HG03354 (cell line): ENCODE results near the gene SERTAD1.

Source experiments
- ATAC-seq: cut with Tn5 transposase; IDR thresholded peaks from one replicate; pipeline ENCODE4 v1.9.1; 2021; ENCODE audit warnings: mild to moderate bottlenecking; ENCODE audit not compliant: unreplicated experiment, poor library complexity, severe bottlenecking

The SERTAD1 gene

DNA sequence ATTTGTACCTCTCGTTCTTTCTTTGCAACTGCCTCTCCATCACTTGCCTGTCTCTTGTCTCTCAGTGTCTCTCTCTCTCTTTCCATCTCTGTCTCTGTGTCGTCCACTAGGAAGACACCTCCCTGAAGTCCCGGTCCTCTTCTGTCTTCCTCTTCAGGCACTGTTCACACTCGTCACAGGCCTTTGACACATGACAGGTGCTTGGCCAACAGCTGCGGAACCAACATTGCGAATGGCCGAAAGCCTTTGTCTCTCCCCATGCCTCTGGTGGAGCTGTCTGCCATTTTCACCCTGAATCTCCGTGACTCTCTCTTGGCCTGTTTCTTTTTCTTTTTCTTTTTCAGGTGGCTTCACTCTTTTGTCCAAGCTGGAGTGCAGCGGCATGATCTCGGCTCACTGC lies 38.6 kb downstream of the SERTAD1 start:
- no peak for ATAC-seq

DNA sequence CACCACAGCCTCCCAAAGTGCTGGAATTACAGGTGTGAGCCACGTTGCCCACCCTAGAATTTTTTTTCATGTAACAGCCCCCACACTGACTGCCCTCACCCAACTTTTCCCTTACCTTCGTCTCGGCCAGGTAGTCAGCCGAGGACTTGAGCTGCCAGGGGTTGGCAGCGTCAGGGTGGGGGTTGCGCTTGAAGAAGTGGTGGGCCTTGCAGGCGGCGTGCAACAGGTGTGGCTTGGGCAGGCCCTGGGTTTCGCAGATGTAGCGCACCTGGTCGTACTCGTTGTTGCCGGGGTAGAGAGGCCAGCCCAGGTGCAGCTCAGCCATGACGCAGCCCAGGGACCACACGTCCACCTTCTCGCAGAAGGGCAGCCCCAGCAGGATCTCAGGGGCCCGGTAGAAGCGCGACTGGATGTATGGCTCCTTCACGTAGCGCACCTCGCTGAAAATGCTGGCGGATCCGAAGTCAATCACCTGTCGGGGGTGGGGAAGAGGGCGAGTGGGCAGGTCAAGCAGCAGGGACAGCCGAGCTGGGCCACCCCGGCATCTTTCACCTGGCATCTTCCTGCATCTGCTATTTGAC lies 42.0 kb downstream of the SERTAD1 start:
- ATAC-seq: no peak

DNA sequence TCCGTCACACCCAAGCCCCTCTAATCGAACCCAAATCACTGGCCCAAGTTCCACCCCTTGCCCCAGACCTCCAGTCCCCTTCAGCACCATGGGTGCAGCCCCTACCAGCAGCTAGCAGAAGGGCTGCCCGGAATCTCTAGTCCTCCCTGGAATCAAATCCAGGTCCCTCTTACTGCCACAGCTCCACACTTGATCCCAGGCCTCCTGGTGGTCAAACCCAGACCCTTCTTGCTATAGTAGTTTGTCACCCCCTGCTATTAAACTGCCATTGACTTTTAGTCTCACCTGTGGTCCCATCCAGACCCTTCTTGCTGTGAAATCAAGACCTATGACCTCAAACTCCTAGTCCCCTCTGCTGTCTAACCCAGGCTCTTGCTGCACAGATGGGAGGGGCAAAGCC lies 44.5 kb downstream of the SERTAD1 start:
- ATAC-seq: no peak

DNA sequence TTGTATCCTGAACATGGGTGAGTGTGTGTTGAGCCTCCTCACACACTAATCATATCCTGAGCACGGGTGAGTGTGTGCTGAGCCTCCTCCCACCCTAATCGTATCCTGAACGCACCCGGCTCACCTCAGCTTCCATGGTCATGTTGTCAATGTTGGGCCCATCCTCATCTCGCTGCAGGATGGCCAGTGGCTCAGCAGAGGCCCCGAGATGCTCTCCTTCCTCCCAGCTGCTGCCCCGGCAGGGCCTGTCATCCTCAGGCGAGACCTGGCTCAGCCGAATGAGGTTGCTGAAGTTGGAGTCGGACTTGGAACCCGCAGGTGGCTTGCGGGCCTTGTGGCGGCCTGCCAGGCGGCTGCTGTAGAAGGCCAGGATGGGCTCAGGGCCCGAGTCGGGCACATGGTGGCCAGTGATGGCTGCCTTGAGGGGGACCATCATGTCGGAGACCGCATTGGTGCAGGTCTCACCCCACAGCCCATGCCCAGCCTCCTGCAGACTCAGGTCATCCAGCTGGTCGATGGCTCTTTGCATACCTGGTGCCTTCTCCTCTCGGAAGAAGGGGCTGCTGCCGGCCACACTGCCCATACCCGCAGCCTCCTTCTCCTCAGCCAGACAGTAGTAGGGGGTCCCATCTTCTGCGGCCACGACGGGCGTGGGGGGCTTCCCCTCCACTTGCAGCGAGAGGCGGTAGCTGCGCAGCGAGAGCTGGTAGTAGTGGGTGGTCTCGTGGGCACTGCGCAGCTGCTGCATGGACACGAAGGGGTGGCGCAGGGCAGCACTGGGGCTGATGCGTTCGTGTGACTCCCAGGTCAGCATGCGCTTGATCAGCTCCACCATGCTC lies 45.4 kb downstream of the SERTAD1 start:
- no peak for ATAC-seq

DNA sequence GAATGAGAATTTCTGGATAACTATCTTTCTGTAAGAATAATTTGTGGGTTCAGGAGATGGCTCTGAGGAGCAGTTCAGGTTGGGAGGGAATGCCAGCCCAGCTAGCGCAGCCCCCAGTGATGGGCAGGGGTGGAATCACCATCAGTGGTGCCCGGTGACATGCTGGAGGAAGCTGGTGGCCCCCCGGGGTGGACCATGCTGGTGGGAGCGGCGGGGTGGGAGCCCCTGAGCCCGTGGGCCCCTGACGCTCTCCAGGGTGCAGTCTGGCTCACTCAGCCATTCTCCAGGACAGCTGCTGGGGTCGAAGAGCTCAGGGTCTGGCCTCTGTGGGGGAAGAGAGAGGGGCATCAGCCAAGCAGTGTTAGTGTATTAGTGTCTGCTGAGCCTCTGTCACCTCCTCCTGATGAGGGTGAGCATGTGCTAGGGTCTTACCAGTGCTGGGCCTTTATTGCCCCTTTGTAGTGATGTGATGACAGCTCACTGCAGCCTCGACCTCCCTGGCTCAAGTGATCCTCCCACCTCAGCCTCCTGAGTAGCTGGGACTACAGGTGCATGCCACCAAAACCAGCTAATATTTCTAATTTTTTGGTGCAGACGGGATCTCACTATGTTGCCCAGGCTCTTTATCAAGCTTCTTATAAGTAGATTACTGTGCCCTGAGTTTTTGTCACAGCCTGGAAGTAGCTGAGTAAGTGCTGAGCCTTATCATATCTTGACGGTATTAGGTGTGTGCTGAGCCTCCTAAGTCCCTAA lies 46.2 kb downstream of the SERTAD1 start:
- ATAC-seq: no peak

DNA sequence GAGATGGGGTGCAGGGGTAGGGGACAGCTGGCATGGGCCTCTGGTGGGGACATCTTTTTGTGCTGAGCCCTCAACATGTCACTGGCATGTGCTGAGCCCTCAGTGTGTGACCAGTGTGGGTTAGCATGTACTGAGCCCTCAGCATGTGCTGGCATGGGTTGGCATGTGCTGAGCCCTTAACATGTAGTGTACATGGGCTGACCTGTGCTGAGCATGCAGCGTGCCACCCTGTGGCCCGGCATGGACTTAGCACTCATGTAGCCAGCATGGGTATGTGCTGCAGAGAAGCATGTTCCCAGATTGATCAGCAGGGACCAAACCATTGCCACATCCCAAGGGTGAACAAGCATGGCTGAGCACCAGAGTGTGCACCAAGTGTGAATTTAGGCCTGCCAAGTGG lies 47.3 kb downstream of the SERTAD1 start:
- no peak for ATAC-seq

DNA sequence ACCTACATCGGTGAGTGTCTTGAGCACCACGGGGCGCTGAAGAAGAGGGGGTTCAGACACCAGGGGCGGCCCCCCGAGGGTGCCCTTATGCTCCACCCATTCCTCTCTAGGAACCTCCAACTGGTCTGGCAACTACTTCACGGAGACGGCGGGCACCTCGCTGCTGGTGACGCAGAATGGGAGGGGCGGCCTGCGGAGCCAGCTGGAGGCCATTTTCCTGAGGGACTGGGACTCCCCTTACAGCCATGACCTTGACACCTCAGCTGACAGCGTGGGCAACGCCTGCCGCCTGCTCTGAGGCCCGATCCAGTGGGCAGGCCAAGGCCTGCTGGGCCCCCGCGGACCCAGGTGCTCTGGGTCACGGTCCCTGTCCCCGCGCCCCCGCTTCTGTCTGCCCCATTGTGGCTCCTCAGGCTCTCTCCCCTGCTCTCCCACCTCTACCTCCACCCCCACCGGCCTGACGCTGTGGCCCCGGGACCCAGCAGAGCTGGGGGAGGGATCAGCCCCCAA lies 47.9 kb downstream of the SERTAD1 start:
- ATAC-seq: no peak

DNA sequence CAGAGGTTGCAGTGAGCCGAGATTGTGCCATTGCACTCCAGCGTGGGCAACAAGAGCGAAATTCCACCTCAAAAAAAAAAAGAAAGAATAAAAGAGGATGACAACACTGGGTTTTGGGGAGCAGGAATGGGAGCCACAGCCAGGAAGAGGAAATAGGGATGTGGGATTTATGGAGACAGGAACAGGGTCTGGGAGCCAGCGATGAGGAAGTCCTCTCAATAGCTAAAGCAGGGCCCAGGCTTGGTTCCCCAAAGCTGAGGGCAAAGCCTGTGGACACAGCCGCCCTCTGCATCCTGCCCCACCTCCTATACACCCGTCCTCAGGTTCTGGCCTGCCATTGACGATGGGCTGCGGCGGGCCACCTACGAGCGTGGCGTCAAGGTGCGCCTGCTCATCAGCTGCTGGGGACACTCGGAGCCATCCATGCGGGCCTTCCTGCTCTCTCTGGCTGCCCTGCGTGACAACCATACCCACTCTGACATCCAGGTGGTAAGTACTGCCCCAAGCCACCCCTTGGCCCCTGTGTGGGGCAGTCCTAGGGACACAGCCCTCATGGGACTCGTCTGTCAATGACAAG lies 49.4 kb downstream of the SERTAD1 start:
- no peak for ATAC-seq

DNA sequence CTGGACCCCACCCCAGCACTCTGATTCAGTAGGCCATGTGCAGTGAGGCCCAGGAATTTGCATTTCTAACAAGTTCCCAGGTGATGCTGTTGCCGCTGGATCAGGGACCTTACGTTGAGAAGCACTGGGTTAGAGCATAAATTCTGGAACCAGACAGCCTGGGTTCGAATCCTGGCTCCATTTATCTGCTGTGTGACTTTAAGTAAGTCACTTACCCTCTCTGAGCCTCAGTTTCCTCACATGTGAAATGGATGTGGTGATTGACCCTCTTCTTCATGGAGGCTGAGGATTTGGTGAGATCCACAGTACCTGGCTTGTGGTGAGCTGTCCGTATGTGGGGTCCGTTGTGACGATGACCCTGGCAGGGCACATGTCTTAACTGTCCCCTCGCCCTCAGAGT lies 51.7 kb downstream of the SERTAD1 start:
- ATAC-seq: no peak

DNA sequence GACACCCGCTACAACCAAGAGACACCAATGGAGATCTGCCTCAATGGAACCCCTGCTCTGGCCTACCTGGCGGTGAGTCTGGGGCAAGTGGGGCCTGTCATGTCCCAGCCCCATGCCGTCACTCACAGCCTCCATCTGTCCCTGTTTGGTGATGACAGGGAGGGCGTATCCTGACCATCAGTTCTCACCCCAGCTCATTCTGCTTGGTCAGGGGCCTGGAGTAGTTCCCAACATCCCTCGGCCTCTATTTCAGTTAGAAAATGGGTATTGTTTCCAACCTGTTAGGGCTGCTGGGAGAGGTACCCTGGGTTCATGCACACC lies 54.0 kb downstream of the SERTAD1 start:
- ATAC-seq: no peak
